HFFc6 (cell line): ENCODE data around the gene ARAP1. TPM values are rescaled to one million over a fixed set of nuclear protein-coding genes. Genes with fewer than 3 reads are reported as not detected.

Experiments
- DNase-seq: peaks from one replicate; pipeline ENCODE4 v3.0.0-alpha.2; 2018
- H3K27ac Mint-ChIP-seq: 2 replicates; pipeline ENCODE4 v1.8.0; 2020; ENCODE audit warnings: mild to moderate bottlenecking, mixed read lengths
- H3K27me3 Mint-ChIP-seq: 2 replicates; pipeline ENCODE4 v1.8.0; 2021; ENCODE audit warnings: mild to moderate bottlenecking, moderate library complexity, mixed read lengths; ENCODE audit not compliant: insufficient read depth
- H3K36me3 Mint-ChIP-seq: 2 replicates; pipeline ENCODE4 v1.8.0; 2021; ENCODE audit warnings: low read depth, mixed read lengths
- H3K4me1 Mint-ChIP-seq: 2 replicates; pipeline ENCODE4 v1.8.0; 2020; ENCODE audit warnings: low read depth, mixed read lengths
- H3K4me3 Mint-ChIP-seq: 2 replicates; pipeline ENCODE4 v1.8.0; 2020; ENCODE audit warnings: mild to moderate bottlenecking, moderate library complexity, mixed read lengths
- H3K9me3 Mint-ChIP-seq: 2 replicates; pipeline ENCODE4 v1.8.0; 2020; ENCODE audit warnings: mild to moderate bottlenecking, mixed read lengths
- total RNA-seq, 6 experiments: library from RNA; stranded (reverse); fragmentation: NEBNext Ultra II Directional; extraction: Animal tissue kit (Norgen Biotek cat#: 25700); gene quantifications; 2 replicates in 1 of 6; 3 replicates in 5 of 6; pipeline ENCODE4 v1.2.3, GENCODE V29; 2021
- TF ChIP-seq, protein P1 (sequence below): fragments of 200-600 bp; sonication (generic); IDR thresholded peaks from 2 replicates; pipeline ENCODE4 v1.5.0; 2021; ENCODE audit warnings: antibody characterized with exemption, mild to moderate bottlenecking

Gene ARAP1
- total RNA-seq, 6 experiments from 2014 or later, result 42.5 to 49.0 (median 46.8) TPM

DNA sequence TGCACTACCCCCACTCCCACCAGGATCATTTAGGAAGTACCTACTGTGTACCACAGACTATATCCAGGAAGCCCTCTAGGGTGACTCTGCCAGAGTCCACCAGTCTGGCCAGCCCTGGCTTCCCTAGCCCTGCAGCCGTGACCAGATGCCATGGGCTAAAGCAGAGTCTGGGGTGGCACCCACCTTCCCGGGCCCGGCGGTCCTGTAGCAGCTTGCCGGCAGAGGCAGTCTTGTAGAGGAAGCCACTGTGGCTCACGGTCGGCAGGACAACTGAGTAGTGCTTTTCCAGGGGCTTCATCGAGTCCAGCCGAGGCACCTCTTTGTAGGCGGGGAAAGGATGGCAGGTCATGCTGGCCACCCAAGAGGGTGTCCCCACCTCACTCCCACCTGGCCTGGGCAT lies 50.7 kb downstream of the ARAP1 start:
- no peaks in the 10 kb centered on the region for H3K9me3 Mint-ChIP-seq
- no peak for DNase-seq
- H3K4me3 Mint-ChIP-seq, result no peak overlapping the region
- H3K36me3 Mint-ChIP-seq, result peaks cover 11% of the 10 kb centered on the region; the same call in 1 of the 2 replicates
- H3K27ac Mint-ChIP-seq, result no peak overlapping the region
- peaks cover 48% of the 10 kb centered on the region for H3K4me1 Mint-ChIP-seq
- H3K27me3 Mint-ChIP-seq, result no peaks in the 10 kb centered on the region; the same call in 1 of the 2 replicates
- TF ChIP-seq, protein P1, sequence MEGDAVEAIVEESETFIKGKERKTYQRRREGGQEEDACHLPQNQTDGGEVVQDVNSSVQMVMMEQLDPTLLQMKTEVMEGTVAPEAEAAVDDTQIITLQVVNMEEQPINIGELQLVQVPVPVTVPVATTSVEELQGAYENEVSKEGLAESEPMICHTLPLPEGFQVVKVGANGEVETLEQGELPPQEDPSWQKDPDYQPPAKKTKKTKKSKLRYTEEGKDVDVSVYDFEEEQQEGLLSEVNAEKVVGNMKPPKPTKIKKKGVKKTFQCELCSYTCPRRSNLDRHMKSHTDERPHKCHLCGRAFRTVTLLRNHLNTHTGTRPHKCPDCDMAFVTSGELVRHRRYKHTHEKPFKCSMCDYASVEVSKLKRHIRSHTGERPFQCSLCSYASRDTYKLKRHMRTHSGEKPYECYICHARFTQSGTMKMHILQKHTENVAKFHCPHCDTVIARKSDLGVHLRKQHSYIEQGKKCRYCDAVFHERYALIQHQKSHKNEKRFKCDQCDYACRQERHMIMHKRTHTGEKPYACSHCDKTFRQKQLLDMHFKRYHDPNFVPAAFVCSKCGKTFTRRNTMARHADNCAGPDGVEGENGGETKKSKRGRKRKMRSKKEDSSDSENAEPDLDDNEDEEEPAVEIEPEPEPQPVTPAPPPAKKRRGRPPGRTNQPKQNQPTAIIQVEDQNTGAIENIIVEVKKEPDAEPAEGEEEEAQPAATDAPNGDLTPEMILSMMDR, result no peak

DNA sequence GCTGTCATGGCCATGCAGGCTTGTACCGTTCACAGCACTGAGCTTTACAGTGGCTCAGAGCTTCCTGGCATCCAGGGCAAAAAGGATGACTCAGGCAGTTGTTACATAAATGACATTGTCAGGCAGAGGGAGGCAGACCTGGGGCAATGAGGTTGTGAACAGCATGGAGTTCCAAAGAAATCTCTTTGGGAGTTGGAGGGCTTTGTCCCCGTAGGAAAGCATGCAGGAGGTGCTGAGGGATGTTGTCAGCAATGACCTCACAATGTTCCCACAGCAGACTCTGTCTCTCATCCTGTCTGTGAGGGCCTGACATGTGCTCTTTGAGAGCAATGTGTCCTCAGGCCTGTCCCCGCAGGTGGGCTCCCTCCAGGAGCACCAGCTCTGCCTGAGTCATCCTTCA lies 52.1 kb downstream of the ARAP1 start:
- TF ChIP-seq, protein P1, result no peak
- Mint-ChIP-seq H3K27me3 (peaks cover 1% of the 10 kb centered on the region), H3K36me3 (peaks cover 14% of the 10 kb centered on the region), H3K27ac (peak overlapping the region; percentile 50), H3K4me3 (no peak overlapping the region), H3K4me1 (peaks cover 38% of the 10 kb centered on the region), H3K9me3 (no peaks in the 10 kb centered on the region)
- peak; percentile 60 for DNase-seq

DNA sequence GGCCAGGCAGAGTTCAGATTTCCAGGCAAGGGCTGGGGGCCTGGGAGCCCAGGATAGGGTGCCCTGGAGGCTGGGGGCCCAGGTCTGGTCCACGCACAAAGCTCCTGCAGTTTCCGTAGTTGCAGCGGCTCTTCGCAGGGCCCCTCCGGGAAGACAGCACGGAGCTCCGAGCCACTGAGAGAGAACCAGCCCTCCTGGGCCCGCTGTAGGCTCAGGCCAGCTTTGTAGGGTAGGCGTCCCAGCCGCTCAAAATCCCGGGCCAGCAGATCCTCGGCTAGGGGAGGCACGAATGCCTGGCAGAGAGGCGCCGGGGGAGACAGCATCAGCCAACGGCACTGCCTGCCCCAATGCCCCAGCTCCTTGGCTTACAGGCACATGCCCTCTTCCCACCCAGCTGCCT lies 54.4 kb downstream of the ARAP1 start:
- peaks cover 1% of the 10 kb centered on the region for H3K27me3 Mint-ChIP-seq
- TF ChIP-seq, protein P1, result no peak
- H3K4me1 Mint-ChIP-seq, result peaks cover 19% of the 10 kb centered on the region
- peaks cover 24% of the 10 kb centered on the region for H3K36me3 Mint-ChIP-seq
- no peak overlapping the region for H3K4me3 Mint-ChIP-seq
- H3K9me3 Mint-ChIP-seq, result no peaks in the 10 kb centered on the region
- DNase-seq, result no peak
- no peak overlapping the region for H3K27ac Mint-ChIP-seq

DNA sequence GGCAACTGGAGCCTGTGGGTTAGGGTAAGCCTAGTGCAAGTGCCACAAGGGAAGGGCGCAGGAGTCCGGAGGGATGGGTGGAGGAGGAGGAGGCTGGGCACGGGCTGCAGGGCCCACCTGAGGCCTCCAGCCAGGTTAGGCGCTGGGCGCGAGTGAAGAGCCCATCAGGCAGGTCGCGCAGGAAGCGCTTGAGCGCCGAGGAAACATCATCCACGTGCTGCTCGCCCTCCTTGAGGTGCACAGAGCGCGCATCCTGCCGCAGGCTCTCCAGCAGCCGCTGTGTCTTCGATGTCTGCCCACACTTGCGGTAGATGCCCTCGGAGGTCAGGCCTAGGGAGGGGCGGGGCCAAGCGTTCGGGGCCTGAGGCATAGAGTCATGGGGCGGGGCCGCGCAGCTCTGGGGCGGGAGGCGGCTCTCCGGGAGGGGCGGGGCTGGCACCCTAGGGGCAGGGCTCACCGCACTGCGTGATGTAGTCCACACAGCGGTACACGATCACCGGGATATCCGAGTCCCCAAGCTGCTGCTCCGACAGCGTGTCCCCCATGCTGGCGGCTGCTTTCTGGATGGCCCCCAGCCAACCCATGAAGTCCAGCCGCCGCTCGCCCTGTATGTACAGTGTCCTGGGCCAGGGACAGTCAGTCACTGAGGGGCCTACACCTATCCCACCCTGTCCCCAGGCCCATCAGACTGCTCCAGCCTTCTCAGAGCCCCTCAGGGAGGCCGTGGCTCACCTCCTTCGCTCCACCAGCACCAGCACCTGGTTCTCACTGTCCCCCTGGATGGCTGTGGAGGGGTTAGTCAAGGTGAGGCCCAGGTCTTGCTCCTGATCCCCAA lies 55.1 kb downstream of the ARAP1 start:
- TF ChIP-seq, protein P1, result no peak
- Mint-ChIP-seq H3K4me1 (peaks cover 12% of the 10 kb centered on the region), H3K9me3 (no peaks in the 10 kb centered on the region), H3K27me3 (peaks cover 1% of the 10 kb centered on the region), H3K4me3 (no peak overlapping the region), H3K27ac (no peak overlapping the region), H3K36me3 (peaks cover 24% of the 10 kb centered on the region)
- no peak for DNase-seq

DNA sequence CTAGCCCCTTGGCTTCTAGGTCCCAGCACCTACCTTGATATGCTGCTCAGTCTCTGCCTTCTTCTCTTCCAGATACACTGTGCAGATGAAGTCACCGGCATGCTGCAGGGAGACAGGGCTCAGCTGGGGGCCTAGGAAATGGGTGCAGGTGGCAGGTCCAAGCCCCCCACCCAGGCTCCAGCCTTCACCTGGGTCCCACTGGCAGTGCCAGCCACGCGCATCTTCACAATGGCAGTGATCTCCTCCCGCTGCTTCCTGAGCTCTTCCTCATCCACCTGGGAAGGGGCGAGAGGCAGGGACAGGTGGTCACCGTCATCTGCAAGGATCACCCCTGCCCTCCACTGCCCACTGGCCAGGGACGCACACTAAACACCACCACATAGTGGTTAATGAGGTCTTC lies 56.9 kb downstream of the ARAP1 start:
- Mint-ChIP-seq H3K27ac (no peak overlapping the region), H3K9me3 (no peaks in the 10 kb centered on the region), H3K27me3 (peaks cover 1% of the 10 kb centered on the region), H3K4me3 (no peak overlapping the region), H3K4me1 (peaks cover 8% of the 10 kb centered on the region), H3K36me3 (peaks cover 24% of the 10 kb centered on the region)
- TF ChIP-seq, protein P1, result no peak
- no peak for DNase-seq
